Cortex of kidney (tissue), 1 donor: Measurements from ENCODE around the gene MAN1B1.
"Not testable (repeated sequence)": the region's sequence is repeated elsewhere in the genome, so short reads cannot be mapped to it uniquely, and the experiment has no call there.

ENCODE experiments used
- DNase-seq: peaks from one replicate; lab custom pipeline; 2025; lab: John Stamatoyannopoulos, UW

Gene MAN1B1

DNA sequence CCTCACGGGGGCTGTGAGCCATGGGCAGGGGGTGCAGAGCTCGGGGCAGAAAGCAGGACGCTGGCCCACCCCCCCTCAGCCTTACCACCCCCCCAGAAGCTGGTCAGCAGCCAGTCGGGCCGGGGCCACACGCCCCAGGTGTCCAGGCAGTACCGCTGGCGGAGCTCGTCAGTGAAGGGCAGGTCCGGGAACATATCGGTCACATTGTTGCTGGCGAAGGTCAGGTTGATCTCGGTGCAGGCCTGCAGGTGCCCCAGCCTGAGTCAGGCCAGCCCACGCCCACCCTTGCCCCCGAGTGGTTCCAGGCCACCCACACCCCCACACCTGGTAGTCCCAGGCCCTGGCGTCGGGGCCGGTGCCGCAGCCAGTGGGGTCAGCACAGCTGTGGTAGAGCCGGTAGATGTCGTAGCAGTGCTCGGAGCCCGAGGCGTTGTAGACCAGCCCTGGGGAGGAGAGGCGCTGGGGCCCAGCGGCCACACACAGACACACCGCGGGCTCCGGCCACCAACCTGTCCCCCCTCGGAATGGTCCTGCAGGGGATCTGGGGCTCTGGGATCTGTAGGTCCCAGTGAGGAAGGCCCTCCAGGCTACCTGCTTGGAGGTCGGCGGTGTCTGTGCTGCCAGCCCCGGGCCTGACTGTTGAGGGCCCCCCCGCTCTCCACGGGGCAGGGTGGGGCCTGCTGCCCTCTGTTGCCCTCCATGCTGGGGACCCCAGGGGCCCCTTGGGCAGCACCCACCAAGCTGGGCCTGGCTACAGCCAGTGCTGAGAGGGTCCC is 25.2 kb downstream of the MAN1B1 start:
- DNase-seq: no peak

DNA sequence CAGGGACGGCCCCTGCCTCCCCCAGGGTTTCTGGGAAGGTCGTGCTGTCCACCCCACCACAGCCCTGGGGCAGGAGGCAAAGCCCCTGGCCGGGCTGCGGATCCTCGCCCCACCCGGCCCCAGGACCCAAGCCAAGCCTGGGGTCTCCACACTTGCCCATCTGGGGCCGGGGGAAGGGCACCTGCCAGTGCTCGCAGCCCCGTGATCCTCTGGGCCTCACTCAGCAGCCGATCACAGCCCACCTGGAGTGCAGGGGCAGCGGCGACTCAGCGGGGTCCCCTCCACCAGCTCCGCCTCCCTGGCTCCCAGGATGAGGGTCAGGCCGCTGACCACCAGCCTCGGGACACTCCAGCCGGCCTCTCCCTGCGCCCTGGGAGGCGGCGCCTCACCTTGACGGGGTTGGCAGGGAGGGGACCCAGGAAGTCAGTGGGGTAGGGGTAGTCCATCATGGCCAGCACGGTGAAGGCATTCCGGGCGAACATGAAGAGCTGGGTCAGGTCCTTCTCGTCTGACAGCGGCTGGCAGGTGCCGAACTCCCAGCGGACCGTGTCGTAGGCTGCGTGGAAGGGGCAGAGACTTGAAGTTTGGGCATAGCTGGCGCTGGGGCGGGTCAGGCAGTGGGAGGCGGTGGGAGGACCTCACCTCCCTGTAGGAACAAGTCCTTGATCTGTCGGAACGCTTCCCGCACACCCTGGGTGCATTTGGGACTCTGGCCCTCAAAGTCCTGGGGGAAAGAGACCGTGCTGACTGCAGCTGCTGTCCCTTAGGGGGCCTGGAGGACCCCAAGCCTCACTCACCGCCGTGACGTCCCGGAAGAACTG is 26.0 kb downstream of the MAN1B1 start:
- no peak for DNase-seq

DNA sequence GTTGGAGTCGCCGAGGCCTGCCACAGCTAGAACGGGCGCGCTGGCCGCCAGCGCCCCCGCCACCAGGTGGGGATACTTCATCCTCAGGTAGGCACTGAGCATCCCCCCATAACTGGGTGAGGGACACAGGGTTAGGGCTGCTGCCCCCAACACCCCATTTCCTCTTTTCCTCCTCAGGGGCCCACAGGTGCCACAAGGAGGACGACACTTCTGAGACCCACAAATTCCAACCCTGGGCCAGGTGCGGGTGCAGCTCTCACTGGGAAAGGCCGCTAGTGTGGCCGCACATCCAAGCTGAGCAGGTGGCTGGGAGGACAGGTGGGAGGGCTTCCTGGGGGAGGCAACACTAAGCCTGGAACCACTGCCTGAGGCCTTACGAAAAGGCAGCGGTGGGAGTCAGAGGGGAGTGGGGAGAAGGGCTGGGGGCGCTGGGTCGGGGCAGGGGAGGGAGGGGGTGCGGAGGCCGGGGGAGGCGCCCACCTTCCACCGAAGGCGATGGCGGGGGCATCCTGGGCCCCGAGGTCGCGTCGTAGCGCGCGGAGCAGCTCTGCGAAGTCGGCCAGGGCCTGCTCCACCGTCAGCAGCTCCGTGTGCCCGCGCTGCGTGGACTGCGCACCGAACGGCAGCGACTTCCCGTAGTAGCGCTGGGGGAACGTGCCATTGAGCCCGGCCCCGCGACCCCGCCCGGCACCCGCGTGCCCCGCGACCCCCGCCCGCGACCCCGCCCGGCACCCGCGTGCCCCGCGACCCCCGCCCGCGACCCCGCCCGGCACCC is 26.8 kb downstream of the MAN1B1 start:
- no peak for DNase-seq

DNA sequence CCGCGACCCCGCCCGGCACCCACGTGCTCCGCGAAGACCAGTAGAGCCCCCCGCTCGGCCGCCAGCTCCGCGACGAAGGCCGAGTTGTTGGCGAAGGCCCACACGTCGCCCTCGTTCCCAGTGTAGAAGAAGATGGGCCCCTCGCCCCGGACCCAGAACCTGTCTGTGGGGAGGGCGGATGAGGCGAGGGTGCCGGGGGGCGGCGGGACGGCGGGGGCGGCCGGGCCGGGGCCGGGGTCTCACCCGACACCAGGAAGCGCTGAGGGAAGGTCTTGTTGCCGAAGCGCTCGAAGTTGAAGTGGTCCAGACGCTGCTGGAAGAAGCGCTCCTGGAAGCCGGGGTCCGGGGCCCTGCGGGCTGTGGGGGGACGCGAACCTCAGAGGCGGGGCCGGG is 27.4 kb downstream of the MAN1B1 start:
- no peak for DNase-seq

DNA sequence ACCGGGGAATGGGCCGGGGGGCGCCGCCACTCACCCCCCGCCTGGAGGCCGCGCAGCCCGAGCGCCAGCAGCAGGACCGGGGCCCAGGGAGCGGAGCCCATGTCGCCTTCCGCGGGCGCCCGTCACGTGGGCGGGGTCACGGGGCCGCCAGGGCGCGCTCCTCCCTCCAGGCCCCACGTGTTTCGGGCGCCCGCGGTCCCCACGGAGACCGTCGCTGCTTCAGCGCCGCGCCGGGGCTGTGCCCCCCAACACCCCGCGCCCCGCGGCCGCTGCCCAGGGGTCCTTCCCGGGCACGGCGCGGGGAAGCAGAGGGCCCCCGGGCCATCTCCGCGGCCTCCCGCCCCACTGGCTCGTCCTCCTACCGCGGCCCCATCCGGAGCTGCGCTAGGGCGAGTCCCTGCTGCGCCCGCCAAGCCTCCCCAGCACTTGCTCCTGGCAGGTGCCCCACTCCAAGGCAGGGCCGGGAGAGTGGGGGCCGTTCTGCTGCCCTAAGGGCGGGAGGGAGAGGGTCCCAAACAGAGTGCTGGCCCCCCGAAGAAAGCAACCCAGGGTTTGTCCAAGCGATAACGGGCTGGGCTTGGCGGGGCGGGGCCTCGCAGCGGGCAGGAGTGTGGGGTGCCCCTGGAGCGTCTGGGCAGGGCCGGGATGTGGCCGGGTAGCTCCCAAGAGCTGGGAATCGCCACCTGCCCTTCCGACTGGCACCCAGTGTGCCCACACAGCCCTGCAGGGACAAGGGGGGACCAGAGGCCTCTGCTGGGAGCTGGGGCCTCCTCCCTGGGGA is 28.0 kb downstream of the MAN1B1 start, which contains the start of gene DPP7:
Gene DPP7 (minus strand): TSS at position 121 of the 781 bp plus-strand sequence. CDS start 20 bp downstream, at position 101.
- no peak for DNase-seq

DNA sequence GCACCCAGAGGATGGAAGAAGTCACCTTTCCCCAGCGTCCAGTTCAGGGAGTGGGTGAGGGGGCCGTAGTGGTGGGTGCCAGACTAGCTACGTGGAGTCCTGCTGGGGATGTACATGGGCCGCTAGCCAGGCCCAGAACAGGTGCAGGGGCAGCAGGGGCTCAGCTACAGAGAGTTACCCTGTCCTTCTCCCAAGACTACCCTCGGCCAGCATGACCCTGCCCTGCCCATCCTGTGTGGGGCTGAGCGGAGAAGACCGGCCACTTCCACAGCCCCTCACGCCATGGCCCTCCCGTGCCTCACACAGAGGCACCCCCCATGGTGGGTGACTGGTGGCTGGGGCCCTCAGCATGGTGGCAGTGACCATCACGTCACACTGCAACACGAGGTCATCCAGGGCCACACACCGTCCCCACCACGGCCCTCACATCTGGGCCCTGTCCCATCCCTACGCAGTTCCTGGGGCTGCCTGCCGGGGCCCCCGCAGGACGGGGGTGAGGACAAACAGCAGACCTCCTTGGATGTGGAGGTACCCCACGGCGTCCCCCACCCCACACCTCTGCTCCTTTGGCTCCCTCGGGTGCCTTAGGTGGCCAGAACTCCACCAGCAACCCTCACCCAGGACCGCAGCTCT is 28.7 kb downstream of the MAN1B1 start:
- DNase-seq: no peak

DNA sequence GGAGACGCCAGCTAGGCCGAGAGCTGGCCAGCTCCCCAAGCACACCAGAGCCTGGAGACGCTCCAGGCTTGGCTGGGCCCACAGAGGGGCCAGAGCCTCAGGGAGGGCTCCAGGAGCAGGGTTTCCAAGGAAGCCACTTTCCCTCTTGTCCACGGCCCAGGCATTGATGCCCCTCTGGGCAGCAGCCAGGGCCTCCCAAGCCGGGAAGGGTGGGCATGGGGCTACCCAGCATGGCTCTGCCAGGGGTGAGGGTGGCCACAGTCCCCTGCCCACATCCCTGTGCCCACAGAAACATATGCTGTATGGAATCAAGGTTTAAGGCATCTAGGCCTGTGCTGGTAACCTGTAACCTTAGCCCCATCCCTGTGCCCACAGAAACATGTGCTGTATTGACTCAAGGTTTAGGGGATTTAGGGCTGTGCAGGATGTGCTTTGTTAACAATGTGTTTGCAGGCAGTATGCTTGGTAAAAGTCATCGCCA is 29.3 kb downstream of the MAN1B1 start:
- no peak for DNase-seq

DNA sequence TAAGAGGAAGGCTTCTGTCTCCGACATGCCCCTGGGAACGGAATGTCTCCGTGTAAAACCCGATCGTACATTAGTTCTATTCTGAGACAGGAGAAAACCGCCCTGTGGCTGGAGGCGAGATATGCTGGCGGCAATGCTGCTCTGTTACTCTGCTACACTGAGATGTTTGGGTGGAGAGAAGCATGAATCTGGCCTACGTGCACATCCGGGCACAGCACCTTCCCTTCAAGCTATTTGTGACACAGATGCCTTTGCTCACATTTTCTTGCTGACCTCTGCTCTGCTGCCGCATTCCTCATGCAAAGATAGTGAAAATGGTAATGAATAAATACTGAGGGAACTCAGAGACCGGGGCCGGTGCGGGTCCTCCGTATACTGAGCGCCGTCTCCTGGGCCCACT is 29.9 kb downstream of the MAN1B1 start:
- no peak for DNase-seq

DNA sequence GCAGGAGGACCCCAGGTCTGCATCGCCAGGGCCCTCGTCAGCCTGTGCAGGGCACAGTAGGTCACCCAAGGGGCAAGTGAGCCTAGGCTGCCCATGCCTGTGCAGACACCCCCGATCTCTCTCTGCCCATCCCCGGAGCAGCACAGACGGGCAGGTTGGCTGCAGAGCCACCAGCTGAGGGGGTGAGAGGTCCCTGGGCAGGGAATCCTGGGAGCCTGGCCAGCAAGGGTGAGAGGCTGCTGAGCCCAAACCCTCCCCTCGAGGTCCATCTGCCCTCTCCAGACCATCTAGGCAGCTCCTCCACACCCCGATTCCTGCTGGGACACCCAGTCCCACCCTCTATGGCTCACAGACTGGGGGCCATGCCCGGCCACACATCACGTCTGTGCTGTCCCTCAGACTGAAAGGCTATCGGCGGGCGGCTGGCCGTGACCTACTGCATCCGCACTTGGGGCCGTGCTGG is 30.5 kb downstream of the MAN1B1 start:
- DNase-seq: no peak

DNA sequence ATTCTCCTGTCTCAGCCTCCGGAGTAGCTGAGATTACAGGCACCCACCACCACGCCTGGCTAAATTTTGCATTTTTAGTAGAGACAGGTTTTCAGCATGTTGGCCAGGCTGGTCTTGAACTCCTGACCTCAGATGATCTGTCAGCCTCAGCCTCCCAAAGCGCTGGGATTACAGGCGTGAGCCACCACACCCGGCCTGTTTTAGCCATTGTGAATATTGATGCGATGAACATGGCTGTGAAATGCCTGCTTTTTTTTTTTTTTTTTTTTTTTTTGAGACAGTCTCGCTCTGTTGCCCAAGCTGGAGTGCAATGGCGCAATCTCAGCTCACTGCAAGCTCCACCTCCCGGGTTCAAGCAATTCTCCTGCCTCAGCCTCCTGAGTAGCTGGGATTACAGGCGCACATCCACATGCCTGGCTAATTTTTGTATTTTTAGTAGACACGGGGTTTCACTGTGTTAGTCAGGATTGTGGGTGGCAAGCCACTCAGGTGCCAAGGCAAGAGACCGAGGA is 31.4 kb downstream of the MAN1B1 start:
- DNase-seq: not testable (repeated sequence)

DNA sequence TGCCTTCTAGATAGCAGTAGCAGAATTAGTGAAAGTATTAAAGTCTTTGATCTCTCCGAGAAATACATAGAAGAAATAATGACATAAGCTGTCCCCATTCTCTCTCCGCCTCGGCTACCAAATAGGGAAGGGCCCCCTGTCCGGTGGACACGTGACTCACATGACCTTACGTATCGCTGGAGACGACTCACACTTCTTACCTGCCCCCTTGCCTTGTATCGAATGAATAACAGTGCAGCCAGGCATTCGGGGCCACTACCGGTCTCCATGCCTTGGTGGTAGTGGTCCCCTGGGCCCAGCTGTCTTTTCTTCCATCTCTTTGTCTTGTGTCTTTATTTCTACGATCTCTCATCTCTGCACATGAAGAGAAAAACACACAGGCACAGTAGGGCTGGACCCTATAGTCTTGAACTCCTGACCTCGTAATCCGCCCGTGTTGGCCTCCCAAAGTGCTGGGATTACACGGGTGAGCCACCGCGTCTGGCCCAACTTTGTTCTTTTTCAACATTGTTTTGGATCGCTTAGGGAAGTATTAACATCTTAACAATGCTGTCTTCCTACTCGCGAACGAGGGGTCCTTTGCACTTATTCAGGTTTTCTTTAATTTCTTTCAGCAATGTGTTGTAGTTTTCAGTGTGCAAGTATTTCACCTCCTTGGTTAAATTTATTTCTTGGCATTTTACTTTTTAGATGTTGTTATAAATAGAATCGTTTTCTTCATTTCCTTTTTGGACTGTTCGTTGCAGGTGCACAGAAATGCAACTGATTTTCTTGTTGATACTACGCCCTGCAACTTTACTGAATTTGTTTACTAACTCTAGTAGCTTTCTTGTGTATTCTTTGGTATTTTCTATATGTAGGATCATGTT is 35.4 kb downstream of the MAN1B1 start:
- not testable (repeated sequence) for DNase-seq

DNA sequence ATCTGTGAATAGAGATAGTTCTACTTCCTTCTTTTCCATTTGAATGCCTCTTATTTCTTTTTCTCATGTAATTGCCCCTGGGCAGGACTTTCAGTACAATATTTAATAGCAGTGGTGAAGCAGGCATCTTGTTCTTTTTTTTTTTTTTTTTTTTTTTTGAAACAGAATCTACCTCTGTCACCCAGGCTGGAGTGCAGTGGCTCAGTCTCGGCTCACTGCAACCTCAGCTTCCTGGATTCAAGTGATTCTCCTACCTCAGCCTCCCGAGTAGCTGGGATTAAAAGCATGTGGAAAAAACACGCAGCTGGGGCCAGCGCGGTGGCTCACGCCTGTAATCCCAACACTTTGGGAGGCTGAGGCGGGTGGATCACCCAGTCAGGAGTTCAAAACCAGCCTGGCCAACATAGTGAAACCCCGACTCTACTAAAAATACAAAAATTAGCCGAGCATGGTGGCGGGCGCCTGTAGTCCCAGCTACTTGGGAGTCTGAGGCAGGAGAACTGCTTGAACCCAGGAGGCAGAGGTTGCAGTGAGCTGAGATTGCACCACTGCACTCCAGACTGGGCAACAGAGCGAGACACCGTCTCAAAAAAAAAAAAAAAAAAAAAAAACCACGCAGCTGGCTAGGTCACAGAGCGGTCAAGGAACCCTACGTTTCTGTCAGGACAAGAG is 36.1 kb downstream of the MAN1B1 start:
- DNase-seq: not testable (repeated sequence)

DNA sequence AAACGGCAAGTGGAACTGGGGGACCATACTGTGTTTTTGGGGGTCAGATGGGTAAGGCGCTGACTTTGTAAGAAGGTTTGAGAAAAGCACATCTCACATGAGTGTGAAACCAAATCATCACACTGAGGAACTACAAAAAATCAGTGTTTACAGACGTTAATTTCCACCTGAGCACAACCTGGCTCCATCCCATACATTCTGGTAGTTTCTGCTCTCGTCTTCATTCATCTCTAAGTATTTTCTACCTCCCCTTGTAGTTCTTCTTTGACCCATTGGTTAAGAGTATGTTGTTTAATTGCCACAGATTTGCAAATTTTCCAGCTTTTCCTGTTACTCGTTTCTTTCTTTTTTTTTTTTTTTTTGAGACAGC is 36.7 kb downstream of the MAN1B1 start:
- DNase-seq: no peak

DNA sequence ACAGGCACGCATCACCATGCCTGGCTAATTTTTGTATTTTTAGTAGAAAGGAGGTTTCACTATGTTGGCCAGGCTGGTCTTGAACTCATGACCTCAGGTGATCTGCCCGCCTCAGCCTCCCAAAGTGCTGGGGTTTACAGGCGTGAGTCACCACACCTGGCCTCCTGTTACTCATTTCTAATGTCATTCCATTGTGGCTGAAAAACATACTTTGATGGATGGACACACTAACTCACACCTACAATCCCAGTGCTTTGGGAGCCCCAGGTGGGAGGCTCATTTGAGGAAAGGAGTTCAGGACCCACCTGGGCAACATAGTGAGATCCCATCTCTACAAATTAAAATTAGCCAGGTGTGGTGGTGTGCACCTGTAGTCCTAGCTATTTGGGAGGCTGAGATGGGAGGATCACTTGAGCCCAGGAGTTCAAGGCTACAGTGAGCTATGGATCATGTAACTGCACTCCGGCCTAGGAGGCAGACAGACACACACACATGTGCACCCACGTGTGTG is 37.2 kb downstream of the MAN1B1 start:
- DNase-seq: not testable (repeated sequence)

DNA sequence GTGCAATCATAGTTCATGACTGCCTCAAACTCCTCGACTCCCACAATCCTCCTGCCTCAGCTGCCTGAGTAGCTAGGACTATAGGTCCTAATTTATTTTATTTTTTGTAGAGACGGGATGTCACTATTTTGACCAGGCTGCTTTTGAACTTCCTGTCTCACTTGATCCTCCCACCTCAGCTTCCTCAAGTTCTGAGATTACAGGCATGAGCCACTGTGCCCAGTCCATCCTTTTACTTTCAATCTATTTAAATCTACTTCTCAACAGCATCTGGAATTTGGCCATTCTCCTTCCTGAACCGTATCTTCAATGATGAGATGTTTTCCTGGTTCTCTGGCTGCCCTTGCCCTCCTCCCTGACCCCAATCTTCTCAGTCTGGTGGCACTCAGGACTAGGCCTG is 40.0 kb downstream of the MAN1B1 start:
- DNase-seq: no peak

DNA sequence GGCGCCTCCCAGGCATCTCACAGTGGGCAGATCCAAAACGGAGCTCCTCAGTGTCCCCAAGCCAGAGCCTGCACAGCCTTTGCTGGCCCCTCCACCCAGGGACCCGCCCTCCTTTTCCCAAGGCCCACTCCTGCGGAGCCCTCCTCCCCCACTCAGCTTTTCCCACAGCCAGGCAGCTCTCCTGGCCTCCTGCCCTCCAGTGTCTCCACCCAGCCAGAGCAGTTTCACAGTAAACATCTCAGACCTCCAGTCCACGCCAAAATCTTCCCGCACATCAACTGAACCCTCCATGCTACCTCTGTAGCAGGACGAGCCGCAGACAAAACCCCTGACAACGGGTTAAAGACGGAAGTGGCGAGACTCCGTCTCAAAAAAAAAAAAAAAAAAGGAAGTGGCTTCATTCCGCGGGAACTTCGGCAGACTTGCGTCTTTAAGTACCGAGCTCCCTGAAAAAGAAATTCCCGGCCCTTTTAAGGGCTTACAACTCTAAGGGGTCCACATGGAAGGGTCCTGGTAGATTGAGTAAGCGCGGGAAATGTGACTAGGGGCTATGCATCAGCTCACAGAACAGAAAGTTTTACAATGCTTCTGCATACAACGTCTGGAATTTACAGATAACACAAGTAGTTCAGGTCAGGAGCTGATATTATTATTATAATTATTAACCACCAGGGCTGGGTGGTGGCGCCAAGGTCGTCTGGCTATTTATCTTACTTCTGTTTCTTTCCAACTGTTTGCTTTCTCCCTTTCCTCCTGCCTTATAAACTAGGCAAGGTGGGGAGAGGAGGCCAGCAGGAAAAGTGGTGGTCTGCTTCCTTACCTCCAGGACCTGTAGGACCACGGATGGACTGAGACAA is 40.7 kb downstream of the MAN1B1 start:
- DNase-seq: no peak

DNA sequence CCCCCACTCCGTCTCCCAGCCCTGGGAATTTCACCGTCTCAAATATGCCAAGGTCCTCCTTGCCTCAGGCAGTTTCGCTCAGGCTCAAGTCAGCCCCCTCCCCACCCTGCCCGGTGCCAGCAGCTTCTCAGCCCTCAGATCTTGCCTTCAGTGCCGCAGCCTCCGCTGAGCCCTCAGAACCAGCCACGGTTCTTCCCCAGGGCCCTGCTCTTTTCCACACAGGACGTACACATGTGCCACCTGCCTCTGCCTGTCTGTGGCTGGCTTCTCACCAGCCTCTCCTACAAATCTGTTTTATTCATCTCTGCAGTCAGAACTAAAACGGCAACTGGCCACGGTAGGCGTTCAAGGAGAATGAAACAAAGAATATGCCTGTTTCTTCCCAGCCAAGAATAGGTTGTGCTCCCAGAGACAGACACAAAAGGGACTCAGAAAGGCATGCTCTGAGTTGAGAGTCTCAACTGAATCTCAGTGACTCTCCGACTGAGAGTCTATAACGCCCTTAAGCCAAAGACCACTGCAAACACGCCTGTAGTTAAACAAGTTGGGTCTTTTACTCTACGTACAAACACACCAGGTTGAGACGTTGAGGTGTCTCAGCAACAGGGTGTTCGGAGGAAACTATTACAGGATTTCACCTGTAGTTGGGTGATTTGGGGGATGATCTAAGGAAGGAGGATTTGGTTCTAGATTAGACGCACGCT is 41.5 kb downstream of the MAN1B1 start:
- no peak for DNase-seq
